ENCODE data around the gene GNG2. TPM values are rescaled to one million over a fixed set of nuclear protein-coding genes. Genes with fewer than 3 reads are reported as not detected.

GNG2 gene
- total RNA-seq, 2 donors from 2014 or later = 47.9 to 51.6 TPM

DNA sequence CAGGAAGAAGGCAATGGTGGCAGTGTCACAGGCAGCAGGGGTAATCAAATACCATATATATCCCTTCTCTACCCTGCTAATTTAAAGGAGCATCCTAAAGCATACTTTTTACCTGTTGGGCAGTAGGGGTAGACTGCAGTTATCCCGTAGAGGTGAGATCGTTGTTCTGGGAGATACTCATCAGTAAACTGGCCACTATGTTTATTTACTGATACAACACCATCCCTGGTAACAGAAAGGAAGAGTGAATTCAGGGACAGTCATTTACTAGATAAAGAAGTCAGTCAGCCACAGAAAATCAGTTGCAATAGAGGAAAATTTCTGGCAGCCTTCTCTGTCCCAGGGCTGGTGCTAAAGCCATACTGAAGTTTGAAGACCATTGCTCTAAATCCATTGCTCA lies 145.2 kb downstream of the GNG2 start:
- Mint-ChIP-seq H3K27ac (no peak overlapping the region), H3K27me3 (ENCODE audit: insufficient read depth) (no peaks in the 10 kb centered on the region), H3K36me3 (ENCODE audit: low read depth) (peaks cover 75% of the 10 kb centered on the region), H3K4me3 (no peak overlapping the region), H3K9me3 (no peaks in the 10 kb centered on the region), H3K4me1 (peaks cover 21% of the 10 kb centered on the region)
- Histone ChIP-seq H3K4me3 (ENCODE audit: low read length) (no peak overlapping the region), H3K9ac (ENCODE audit: extremely low read depth, low read length, poor library complexity, severe bottlenecking) (no peak overlapping the region), H3K4me1 (ENCODE audit: control insufficient read depth, insufficient read depth, low read length) (peaks cover 11% of the 10 kb centered on the region), H3K9me3 (ENCODE audit: control insufficient read depth, low read length) (no peaks in the 10 kb centered on the region), H3K36me3 (ENCODE audit: control insufficient read depth, insufficient read depth, low read length) (peaks cover 100% of the 10 kb centered on the region), H3K27ac (ENCODE audit: low read depth, low read length) (no peak overlapping the region), H3K27me3 (ENCODE audit: control insufficient read depth, insufficient read depth, low read length, poor library complexity, severe bottlenecking) (no peaks in the 10 kb centered on the region)
- TF ChIP-seq CTCF (conservative IDR thresholded peaks at IDR 0.05) = no peak
- no peak for DNase-seq
- WGBS, 2 experiments (ENCODE audit: insufficient coverage in 1 of 2, insufficient read length in 1 of 2) = 82% methylated on average over 2 of the region's 2 CpGs; no CpG with 5 or more reads in 1 of the 2 experiments

GRCh38 chr14:52006361-52006760 lies 145.9 kb downstream of the GNG2 start:
- Mint-ChIP-seq H3K27ac (no peak overlapping the region), H3K36me3 (ENCODE audit: low read depth) (peaks cover 77% of the 10 kb centered on the region), H3K27me3 (ENCODE audit: insufficient read depth) (no peaks in the 10 kb centered on the region), H3K4me1 (peaks cover 21% of the 10 kb centered on the region), H3K9me3 (no peaks in the 10 kb centered on the region), H3K4me3 (no peak overlapping the region)
- no peak for DNase-seq
- H3K36me3 ChIP-seq (ENCODE audit: control insufficient read depth, insufficient read depth, low read length) = peaks cover 100% of the 10 kb centered on the region
- no peak overlapping the region for H3K9ac ChIP-seq (ENCODE audit: extremely low read depth, low read length, poor library complexity, severe bottlenecking)
- H3K27ac ChIP-seq (ENCODE audit: low read depth, low read length) = no peak overlapping the region
- no peak overlapping the region for H3K4me3 ChIP-seq (ENCODE audit: low read length)
- peaks cover 11% of the 10 kb centered on the region for H3K4me1 ChIP-seq (ENCODE audit: control insufficient read depth, insufficient read depth, low read length)
- no peaks in the 10 kb centered on the region for H3K27me3 ChIP-seq (ENCODE audit: control insufficient read depth, insufficient read depth, low read length, poor library complexity, severe bottlenecking)
- no peak for TF ChIP-seq CTCF (conservative IDR thresholded peaks at IDR 0.05)
- no peaks in the 10 kb centered on the region for H3K9me3 ChIP-seq (ENCODE audit: control insufficient read depth, low read length)
- WGBS, 2 experiments (ENCODE audit: insufficient coverage in 1 of 2, insufficient read length in 1 of 2) = 96 to 97% methylated on average over 3 of the region's 3 CpGs

GRCh38 chr14:52007211-52007610 lies 146.8 kb downstream of the GNG2 start:
- no peak overlapping the region for H3K4me3 ChIP-seq (ENCODE audit: low read length)
- Mint-ChIP-seq H3K4me1 (peaks cover 16% of the 10 kb centered on the region), H3K4me3 (no peak overlapping the region), H3K9me3 (no peaks in the 10 kb centered on the region), H3K36me3 (ENCODE audit: low read depth) (peaks cover 72% of the 10 kb centered on the region), H3K27ac (no peak overlapping the region), H3K27me3 (ENCODE audit: insufficient read depth) (no peaks in the 10 kb centered on the region)
- H3K27me3 ChIP-seq (ENCODE audit: control insufficient read depth, insufficient read depth, low read length, poor library complexity, severe bottlenecking) = no peaks in the 10 kb centered on the region
- 86% methylated on average over 1 of the region's 1 CpG; no CpG with 5 or more reads in 1 of the 2 experiments for WGBS, 2 experiments (ENCODE audit: insufficient coverage in 1 of 2, insufficient read length in 1 of 2)
- H3K27ac ChIP-seq (ENCODE audit: low read depth, low read length) = no peak overlapping the region
- H3K9me3 ChIP-seq (ENCODE audit: control insufficient read depth, low read length) = no peaks in the 10 kb centered on the region
- H3K4me1 ChIP-seq (ENCODE audit: control insufficient read depth, insufficient read depth, low read length) = peaks cover 10% of the 10 kb centered on the region
- peaks cover 100% of the 10 kb centered on the region for H3K36me3 ChIP-seq (ENCODE audit: control insufficient read depth, insufficient read depth, low read length)
- DNase-seq = no peak
- no peak overlapping the region for H3K9ac ChIP-seq (ENCODE audit: extremely low read depth, low read length, poor library complexity, severe bottlenecking)
- no peak for TF ChIP-seq CTCF (conservative IDR thresholded peaks at IDR 0.05)
